CD4-positive, CD25-positive, alpha-beta regulatory T cell (primary cell): ENCODE measurements around the gene OR4K1. TPM values are rescaled to one million over a fixed set of nuclear protein-coding genes. Genes with fewer than 3 reads are reported as not detected.

ENCODE experiments used
- ATAC-seq, 2 donors: fragments of 150-1000 bp; cut with Tn5 transposase; one replicate each; pipeline ENCODE4 v1.10.0; 2021; ENCODE audit warnings: low read depth in 2 of 2, moderate number of reproducible peaks in 2 of 2, moderate library complexity in 1 of 2
- DNase-seq, 3 donors: peaks; one replicate each; pipeline versions ENCODE4 v3.0.0 to v3.0.0-alpha.2; 2012 to 2022; ENCODE audit warnings: mixed read lengths in 1 of 3
- H3K27ac ChIP-seq: one replicate; pipeline ENCODE4 v1.7.0; 2013; ENCODE audit warnings: mild to moderate bottlenecking, low read length; ENCODE audit not compliant: insufficient read depth, poor library complexity, severe bottlenecking
- H3K27me3 ChIP-seq: one replicate; pipeline ENCODE4 v1.7.0; 2013; ENCODE audit warnings: low read length; ENCODE audit not compliant: control insufficient read depth, insufficient read depth
- H3K36me3 ChIP-seq: one replicate; pipeline ENCODE4 v1.7.0; 2013; ENCODE audit warnings: mild to moderate bottlenecking, low read length, moderate library complexity; ENCODE audit not compliant: control insufficient read depth, insufficient read depth
- H3K4me1 ChIP-seq: 2 replicates; pipeline ENCODE4 v1.7.0; 2013; ENCODE audit warnings: mild to moderate bottlenecking, low read length; ENCODE audit not compliant: insufficient read depth, control insufficient read depth, poor library complexity, severe bottlenecking
- H3K4me3 ChIP-seq: one replicate; pipeline ENCODE4 v1.7.0; 2013; ENCODE audit warnings: low read depth, mild to moderate bottlenecking, low read length, moderate library complexity
- H3K9me3 ChIP-seq, 2 experiments: 1 replicate in 1 of 2; 2 replicates in 1 of 2; pipeline ENCODE4 v1.7.0; 2013; ENCODE audit warnings: low read length in 2 of 2, mild to moderate bottlenecking in 1 of 2, moderate library complexity in 1 of 2; ENCODE audit not compliant: control insufficient read depth in 2 of 2
- H3K27ac Mint-ChIP-seq, 3 donors: one replicate each; pipeline ENCODE4 v1.8.0; 2020 to 2022; ENCODE audit warnings: mild to moderate bottlenecking in 3 of 3, mixed read lengths in 3 of 3, moderate library complexity in 2 of 3
- H3K27me3 Mint-ChIP-seq: one replicate; pipeline ENCODE4 v1.8.0; 2022; ENCODE audit warnings: mild to moderate bottlenecking, mixed read lengths
- H3K36me3 Mint-ChIP-seq: one replicate; pipeline ENCODE4 v1.8.0; 2020; ENCODE audit warnings: mixed read lengths
- H3K4me1 Mint-ChIP-seq, 4 donors: one replicate each; pipeline ENCODE4 v1.8.0; 2020 to 2022; ENCODE audit warnings: mixed read lengths in 4 of 4, mild to moderate bottlenecking in 1 of 4
- H3K4me3 Mint-ChIP-seq, 4 donors: one replicate each; pipeline ENCODE4 v1.8.0; 2020 to 2022; ENCODE audit warnings: mild to moderate bottlenecking in 4 of 4, mixed read lengths in 4 of 4, moderate library complexity in 3 of 4
- H3K9me3 Mint-ChIP-seq, 7 donors: one replicate each; pipeline ENCODE4 v1.8.0; 2020 to 2022; ENCODE audit warnings: mixed read lengths in 7 of 7, mild to moderate bottlenecking in 3 of 7, moderate library complexity in 2 of 7
- polyA plus RNA-seq, 4 donors: library from polyadenylated mRNA; unstranded; fragments of 300-500 nt; fragmentation: Illumina TruSeq; gene quantifications; one replicate each; pipeline ENCODE4 v1.2.3, GENCODE V29; 2021
- total RNA-seq: library from RNA; stranded (reverse); gene quantifications from one replicate; pipeline ENCODE4 v1.2.3, GENCODE V29; 2022

OR4K1 gene
- total RNA-seq = not detected
- polyA plus RNA-seq = not detected

GRCh38 chr14:19930617-19931016 is at the start of gene OR4K1:
OR4K1 (plus strand) TSS chr14:19930917; CDS start chr14:19935667, 4,750 bp downstream.
- no peak for DNase-seq
- peaks cover 0 to 9% (median 0%) of the 10 kb centered on the region in 7 donors for H3K9me3 Mint-ChIP-seq
- no peak within 1 kb of the TSS for H3K27ac Mint-ChIP-seq
- H3K36me3 Mint-ChIP-seq = no peaks in the 10 kb centered on the region
- no peaks in the 10 kb centered on the region for H3K27me3 ChIP-seq
- H3K27ac ChIP-seq = no peak within 1 kb of the TSS
- peaks cover 0 to 5% (median 0%) of the 10 kb centered on the region in 4 donors for H3K4me1 Mint-ChIP-seq
- no peak within 1 kb of the TSS for H3K4me3 Mint-ChIP-seq
- no peak for ATAC-seq
- H3K9me3 ChIP-seq = no peaks in the 10 kb centered on the region
- H3K4me3 ChIP-seq = no peak within 1 kb of the TSS
- no peaks in the 10 kb centered on the region for H3K4me1 ChIP-seq
- H3K27me3 Mint-ChIP-seq = no peaks in the 10 kb centered on the region
- H3K36me3 ChIP-seq = no peaks in the 10 kb centered on the region

- no peaks in the 10 kb centered on the region for H3K4me1 ChIP-seq
- H3K9me3 ChIP-seq = peaks cover 23 to 64% of the 10 kb centered on the region in 2 experiments
- Mint-ChIP-seq H3K9me3 (peaks cover 4 to 63% (median 15%) of the 10 kb centered on the region in 7 donors), H3K36me3 (no peaks in the 10 kb centered on the region), H3K4me3 (no peak overlapping the region), H3K4me1 (no peaks in the 10 kb centered on the region), H3K27ac (no peak overlapping the region), H3K27me3 (peaks cover 3% of the 10 kb centered on the region)
- no peaks in the 10 kb centered on the region for H3K27me3 ChIP-seq
- H3K27ac ChIP-seq = no peak overlapping the region
- no peak for DNase-seq
- no peak overlapping the region for H3K4me3 ChIP-seq
- no peak for ATAC-seq
- no peaks in the 10 kb centered on the region for H3K36me3 ChIP-seq
Observed at GRCh38 chr14:19895282-19895681, 35.4 kb upstream of the OR4K1 start.

GRCh38 chr14:19900999-19901398 is 29.7 kb upstream of the OR4K1 start:
- H3K36me3 ChIP-seq = no peaks in the 10 kb centered on the region
- peaks cover 9 to 13% of the 10 kb centered on the region in 2 experiments for H3K9me3 ChIP-seq
- no peak overlapping the region for H3K4me3 ChIP-seq
- Mint-ChIP-seq H3K4me1 (no peaks in the 10 kb centered on the region), H3K27me3 (no peaks in the 10 kb centered on the region), H3K4me3 (no peak overlapping the region), H3K27ac (no peak overlapping the region), H3K9me3 (peaks cover 3 to 50% (median 17%) of the 10 kb centered on the region in 7 donors), H3K36me3 (no peaks in the 10 kb centered on the region)
- DNase-seq (no peak), ATAC-seq (no peak)
- no peaks in the 10 kb centered on the region for H3K4me1 ChIP-seq
- H3K27ac ChIP-seq = no peak overlapping the region
- H3K27me3 ChIP-seq = no peaks in the 10 kb centered on the region

GRCh38 chr14:19902409-19902808 is 28.3 kb upstream of the OR4K1 start:
- no peak overlapping the region for H3K4me3 Mint-ChIP-seq
- Histone ChIP-seq H3K36me3 (no peaks in the 10 kb centered on the region), H3K27me3 (no peaks in the 10 kb centered on the region), H3K4me3 (no peak overlapping the region), H3K9me3 (peaks cover 0 to 2% of the 10 kb centered on the region in 2 experiments), H3K27ac (no peak overlapping the region), H3K4me1 (no peaks in the 10 kb centered on the region)
- H3K4me1 Mint-ChIP-seq = no peaks in the 10 kb centered on the region
- H3K36me3 Mint-ChIP-seq = no peaks in the 10 kb centered on the region
- DNase-seq (no peak), ATAC-seq (no peak)
- no peaks in the 10 kb centered on the region for H3K27me3 Mint-ChIP-seq
- no peak overlapping the region for H3K27ac Mint-ChIP-seq
- H3K9me3 Mint-ChIP-seq = peaks cover 3 to 38% (median 7%) of the 10 kb centered on the region in 7 donors

GRCh38 chr14:19906665-19907064 is 24.1 kb upstream of the OR4K1 start:
- Mint-ChIP-seq H3K27ac (no peak overlapping the region), H3K4me3 (no peak overlapping the region), H3K36me3 (no peaks in the 10 kb centered on the region), H3K27me3 (no peaks in the 10 kb centered on the region), H3K4me1 (no peaks in the 10 kb centered on the region), H3K9me3 (peaks cover 0 to 21% (median 7%) of the 10 kb centered on the region in 7 donors)
- Histone ChIP-seq H3K4me3 (no peak overlapping the region), H3K36me3 (no peaks in the 10 kb centered on the region), H3K9me3 (no peaks in the 10 kb centered on the region), H3K4me1 (no peaks in the 10 kb centered on the region), H3K27me3 (no peaks in the 10 kb centered on the region), H3K27ac (no peak overlapping the region)
- ATAC-seq (no peak), DNase-seq (no peak)

- ATAC-seq (no peak), DNase-seq (no peak)
- Histone ChIP-seq H3K4me3 (no peak overlapping the region), H3K27me3 (no peaks in the 10 kb centered on the region), H3K9me3 (no peaks in the 10 kb centered on the region), H3K27ac (no peak overlapping the region), H3K4me1 (no peaks in the 10 kb centered on the region), H3K36me3 (no peaks in the 10 kb centered on the region)
- peaks cover 0 to 12% (median 4%) of the 10 kb centered on the region in 7 donors for H3K9me3 Mint-ChIP-seq
- no peaks in the 10 kb centered on the region for H3K27me3 Mint-ChIP-seq
- no peak overlapping the region for H3K4me3 Mint-ChIP-seq
- H3K36me3 Mint-ChIP-seq = no peaks in the 10 kb centered on the region
- no peak overlapping the region for H3K27ac Mint-ChIP-seq
- H3K4me1 Mint-ChIP-seq = no peaks in the 10 kb centered on the region
Observed at GRCh38 chr14:19911114-19911513, 19.6 kb upstream of the OR4K1 start.

- Mint-ChIP-seq H3K27me3 (no peaks in the 10 kb centered on the region), H3K27ac (no peak overlapping the region), H3K36me3 (no peaks in the 10 kb centered on the region), H3K4me3 (no peak overlapping the region), H3K4me1 (no peaks in the 10 kb centered on the region), H3K9me3 (peaks cover 0 to 1% (median 0%) of the 10 kb centered on the region in 7 donors)
- Histone ChIP-seq H3K4me1 (no peaks in the 10 kb centered on the region), H3K36me3 (no peaks in the 10 kb centered on the region), H3K9me3 (no peaks in the 10 kb centered on the region), H3K27me3 (no peaks in the 10 kb centered on the region), H3K27ac (no peak overlapping the region), H3K4me3 (no peak overlapping the region)
- DNase-seq (no peak), ATAC-seq (no peak)
Observed at GRCh38 chr14:19917243-19917642, 13.5 kb upstream of the OR4K1 start.

- ATAC-seq = no peak
- H3K9me3 ChIP-seq = no peaks in the 10 kb centered on the region
- H3K9me3 Mint-ChIP-seq = peaks cover 0 to 1% (median 0%) of the 10 kb centered on the region in 7 donors
- no peak overlapping the region for H3K27ac Mint-ChIP-seq
- H3K4me3 Mint-ChIP-seq = no peak overlapping the region
- no peaks in the 10 kb centered on the region for H3K27me3 Mint-ChIP-seq
- no peaks in the 10 kb centered on the region for H3K4me1 Mint-ChIP-seq
- no peaks in the 10 kb centered on the region for H3K36me3 ChIP-seq
- no peak for DNase-seq
- no peak overlapping the region for H3K27ac ChIP-seq
- no peak overlapping the region for H3K4me3 ChIP-seq
- no peaks in the 10 kb centered on the region for H3K4me1 ChIP-seq
- no peaks in the 10 kb centered on the region for H3K36me3 Mint-ChIP-seq
- no peaks in the 10 kb centered on the region for H3K27me3 ChIP-seq
Observed at GRCh38 chr14:19917955-19918518, 12.7 kb upstream of the OR4K1 start.
